ENCODE results near the gene METTL17. TPM values are rescaled to one million over a fixed set of nuclear protein-coding genes. Genes with fewer than 3 reads are reported as not detected.

Gene METTL17
- total and polyA plus RNA-seq, 2 of the 13 experiments (the other 11 are each of a cell fraction or from before 2014, with no cell fraction given), result 122 to 199 TPM

- TF ChIP-seq, protein P1, sequence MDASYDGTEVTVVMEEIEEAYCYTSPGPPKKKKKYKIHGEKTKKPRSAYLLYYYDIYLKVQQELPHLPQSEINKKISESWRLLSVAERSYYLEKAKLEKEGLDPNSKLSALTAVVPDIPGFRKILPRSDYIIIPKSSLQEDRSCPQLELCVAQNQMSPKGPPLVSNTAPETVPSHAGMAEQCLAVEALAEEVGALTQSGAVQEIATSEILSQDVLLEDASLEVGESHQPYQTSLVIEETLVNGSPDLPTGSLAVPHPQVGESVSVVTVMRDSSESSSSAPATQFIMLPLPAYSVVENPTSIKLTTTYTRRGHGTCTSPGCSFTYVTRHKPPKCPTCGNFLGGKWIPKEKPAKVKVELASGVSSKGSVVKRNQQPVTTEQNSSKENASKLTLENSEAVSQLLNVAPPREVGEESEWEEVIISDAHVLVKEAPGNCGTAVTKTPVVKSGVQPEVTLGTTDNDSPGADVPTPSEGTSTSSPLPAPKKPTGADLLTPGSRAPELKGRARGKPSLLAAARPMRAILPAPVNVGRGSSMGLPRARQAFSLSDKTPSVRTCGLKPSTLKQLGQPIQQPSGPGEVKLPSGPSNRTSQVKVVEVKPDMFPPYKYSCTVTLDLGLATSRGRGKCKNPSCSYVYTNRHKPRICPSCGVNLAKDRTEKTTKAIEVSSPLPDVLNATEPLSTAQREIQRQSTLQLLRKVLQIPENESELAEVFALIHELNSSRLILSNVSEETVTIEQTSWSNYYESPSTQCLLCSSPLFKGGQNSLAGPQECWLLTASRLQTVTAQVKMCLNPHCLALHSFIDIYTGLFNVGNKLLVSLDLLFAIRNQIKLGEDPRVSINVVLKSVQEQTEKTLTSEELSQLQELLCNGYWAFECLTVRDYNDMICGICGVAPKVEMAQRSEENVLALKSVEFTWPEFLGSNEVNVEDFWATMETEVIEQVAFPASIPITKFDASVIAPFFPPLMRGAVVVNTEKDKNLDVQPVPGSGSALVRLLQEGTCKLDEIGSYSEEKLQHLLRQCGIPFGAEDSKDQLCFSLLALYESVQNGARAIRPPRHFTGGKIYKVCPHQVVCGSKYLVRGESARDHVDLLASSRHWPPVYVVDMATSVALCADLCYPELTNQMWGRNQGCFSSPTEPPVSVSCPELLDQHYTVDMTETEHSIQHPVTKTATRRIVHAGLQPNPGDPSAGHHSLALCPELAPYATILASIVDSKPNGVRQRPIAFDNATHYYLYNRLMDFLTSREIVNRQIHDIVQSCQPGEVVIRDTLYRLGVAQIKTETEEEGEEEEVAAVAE (CRISPR knock-in tag; IDR thresholded peaks at IDR 0.05; ENCODE audit: borderline replicate concordance), result no peak
- TF ChIP-seq TOE1 (CRISPR knock-in tag; IDR thresholded peaks at IDR 0.05) (no peak), RXRB (CRISPR knock-in tag; IDR thresholded peaks at IDR 0.05; ENCODE audit: borderline replicate concordance) (peak; percentile 75; the same call in 1 of the 2 replicates), ZNF235 (CRISPR knock-in tag; IDR thresholded peaks at IDR 0.05; ENCODE audit: borderline replicate concordance) (peak; percentile 36; the same call in 1 of the 2 replicates), ZNF383 (CRISPR knock-in tag; IDR thresholded peaks at IDR 0.05; ENCODE audit: borderline replicate concordance) (0 out of 2 replicates have a peak, but pooled peaks have one; percentile 31), ZNF34 (CRISPR knock-in tag; IDR thresholded peaks at IDR 0.05; ENCODE audit: borderline replicate concordance) (0 out of 2 replicates have a peak, but pooled peaks have one; percentile 56), ZNF331 (CRISPR knock-in tag; IDR thresholded peaks at IDR 0.05) (peak; percentile 21; the same call in 1 of the 2 replicates), AKAP8 (CRISPR knock-in tag; IDR thresholded peaks at IDR 0.05) (no peak), ZBTB44 (CRISPR knock-in tag; IDR thresholded peaks at IDR 0.05) (no peak)
- TF ChIP-seq, protein P2, sequence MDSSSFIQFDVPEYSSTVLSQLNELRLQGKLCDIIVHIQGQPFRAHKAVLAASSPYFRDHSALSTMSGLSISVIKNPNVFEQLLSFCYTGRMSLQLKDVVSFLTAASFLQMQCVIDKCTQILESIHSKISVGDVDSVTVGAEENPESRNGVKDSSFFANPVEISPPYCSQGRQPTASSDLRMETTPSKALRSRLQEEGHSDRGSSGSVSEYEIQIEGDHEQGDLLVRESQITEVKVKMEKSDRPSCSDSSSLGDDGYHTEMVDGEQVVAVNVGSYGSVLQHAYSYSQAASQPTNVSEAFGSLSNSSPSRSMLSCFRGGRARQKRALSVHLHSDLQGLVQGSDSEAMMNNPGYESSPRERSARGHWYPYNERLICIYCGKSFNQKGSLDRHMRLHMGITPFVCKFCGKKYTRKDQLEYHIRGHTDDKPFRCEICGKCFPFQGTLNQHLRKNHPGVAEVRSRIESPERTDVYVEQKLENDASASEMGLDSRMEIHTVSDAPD (CRISPR knock-in tag; IDR thresholded peaks at IDR 0.05), result no peak
- TF ChIP-seq, protein P3, sequence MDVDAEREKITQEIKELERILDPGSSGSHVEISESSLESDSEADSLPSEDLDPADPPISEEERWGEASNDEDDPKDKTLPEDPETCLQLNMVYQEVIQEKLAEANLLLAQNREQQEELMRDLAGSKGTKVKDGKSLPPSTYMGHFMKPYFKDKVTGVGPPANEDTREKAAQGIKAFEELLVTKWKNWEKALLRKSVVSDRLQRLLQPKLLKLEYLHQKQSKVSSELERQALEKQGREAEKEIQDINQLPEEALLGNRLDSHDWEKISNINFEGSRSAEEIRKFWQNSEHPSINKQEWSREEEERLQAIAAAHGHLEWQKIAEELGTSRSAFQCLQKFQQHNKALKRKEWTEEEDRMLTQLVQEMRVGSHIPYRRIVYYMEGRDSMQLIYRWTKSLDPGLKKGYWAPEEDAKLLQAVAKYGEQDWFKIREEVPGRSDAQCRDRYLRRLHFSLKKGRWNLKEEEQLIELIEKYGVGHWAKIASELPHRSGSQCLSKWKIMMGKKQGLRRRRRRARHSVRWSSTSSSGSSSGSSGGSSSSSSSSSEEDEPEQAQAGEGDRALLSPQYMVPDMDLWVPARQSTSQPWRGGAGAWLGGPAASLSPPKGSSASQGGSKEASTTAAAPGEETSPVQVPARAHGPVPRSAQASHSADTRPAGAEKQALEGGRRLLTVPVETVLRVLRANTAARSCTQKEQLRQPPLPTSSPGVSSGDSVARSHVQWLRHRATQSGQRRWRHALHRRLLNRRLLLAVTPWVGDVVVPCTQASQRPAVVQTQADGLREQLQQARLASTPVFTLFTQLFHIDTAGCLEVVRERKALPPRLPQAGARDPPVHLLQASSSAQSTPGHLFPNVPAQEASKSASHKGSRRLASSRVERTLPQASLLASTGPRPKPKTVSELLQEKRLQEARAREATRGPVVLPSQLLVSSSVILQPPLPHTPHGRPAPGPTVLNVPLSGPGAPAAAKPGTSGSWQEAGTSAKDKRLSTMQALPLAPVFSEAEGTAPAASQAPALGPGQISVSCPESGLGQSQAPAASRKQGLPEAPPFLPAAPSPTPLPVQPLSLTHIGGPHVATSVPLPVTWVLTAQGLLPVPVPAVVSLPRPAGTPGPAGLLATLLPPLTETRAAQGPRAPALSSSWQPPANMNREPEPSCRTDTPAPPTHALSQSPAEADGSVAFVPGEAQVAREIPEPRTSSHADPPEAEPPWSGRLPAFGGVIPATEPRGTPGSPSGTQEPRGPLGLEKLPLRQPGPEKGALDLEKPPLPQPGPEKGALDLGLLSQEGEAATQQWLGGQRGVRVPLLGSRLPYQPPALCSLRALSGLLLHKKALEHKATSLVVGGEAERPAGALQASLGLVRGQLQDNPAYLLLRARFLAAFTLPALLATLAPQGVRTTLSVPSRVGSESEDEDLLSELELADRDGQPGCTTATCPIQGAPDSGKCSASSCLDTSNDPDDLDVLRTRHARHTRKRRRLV (CRISPR knock-in tag; IDR thresholded peaks at IDR 0.05), result 0 out of 2 replicates have a peak, but pooled peaks have one; percentile 31
- TF ChIP-seq, protein P4, sequence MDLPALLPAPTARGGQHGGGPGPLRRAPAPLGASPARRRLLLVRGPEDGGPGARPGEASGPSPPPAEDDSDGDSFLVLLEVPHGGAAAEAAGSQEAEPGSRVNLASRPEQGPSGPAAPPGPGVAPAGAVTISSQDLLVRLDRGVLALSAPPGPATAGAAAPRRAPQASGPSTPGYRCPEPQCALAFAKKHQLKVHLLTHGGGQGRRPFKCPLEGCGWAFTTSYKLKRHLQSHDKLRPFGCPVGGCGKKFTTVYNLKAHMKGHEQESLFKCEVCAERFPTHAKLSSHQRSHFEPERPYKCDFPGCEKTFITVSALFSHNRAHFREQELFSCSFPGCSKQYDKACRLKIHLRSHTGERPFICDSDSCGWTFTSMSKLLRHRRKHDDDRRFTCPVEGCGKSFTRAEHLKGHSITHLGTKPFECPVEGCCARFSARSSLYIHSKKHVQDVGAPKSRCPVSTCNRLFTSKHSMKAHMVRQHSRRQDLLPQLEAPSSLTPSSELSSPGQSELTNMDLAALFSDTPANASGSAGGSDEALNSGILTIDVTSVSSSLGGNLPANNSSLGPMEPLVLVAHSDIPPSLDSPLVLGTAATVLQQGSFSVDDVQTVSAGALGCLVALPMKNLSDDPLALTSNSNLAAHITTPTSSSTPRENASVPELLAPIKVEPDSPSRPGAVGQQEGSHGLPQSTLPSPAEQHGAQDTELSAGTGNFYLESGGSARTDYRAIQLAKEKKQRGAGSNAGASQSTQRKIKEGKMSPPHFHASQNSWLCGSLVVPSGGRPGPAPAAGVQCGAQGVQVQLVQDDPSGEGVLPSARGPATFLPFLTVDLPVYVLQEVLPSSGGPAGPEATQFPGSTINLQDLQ (CRISPR knock-in tag; IDR thresholded peaks at IDR 0.05), result no peak
Observed at GRCh38 chr14:21039585-21040369, 50.0 kb downstream of the METTL17 start (continued).

Data from HepG2 (cell line).